GM12878 (cell line): ENCODE results near the gene CIAPIN1.

Experiments
- ATF3 ChIP-seq: IDR thresholded peaks from 2 replicates; pipeline ENCODE4 v1.6.1; 2011; ENCODE audit warnings: low read depth, mild to moderate bottlenecking, low read length, moderate library complexity, borderline replicate concordance; ENCODE audit errors: extremely low read depth
- EED ChIP-seq: sonication (generic); IDR thresholded peaks from 2 replicates; pipeline ENCODE4 v1.6.1; 2016; ENCODE audit warnings: antibody characterized with exemption, low read depth
- MAX ChIP-seq: IDR thresholded peaks from 2 replicates; pipeline ENCODE4 v1.6.1; 2012; ENCODE audit warnings: low read depth, low read length, improper control_type of control experiment
- NFIC ChIP-seq: IDR thresholded peaks from 2 replicates; pipeline ENCODE4 v1.6.1; 2012; ENCODE audit warnings: low read depth, mild to moderate bottlenecking, inconsistent platforms, low read length, moderate library complexity
- NFYB ChIP-seq: IDR thresholded peaks from 2 replicates; pipeline ENCODE4 v1.6.1; 2011; ENCODE audit warnings: low read depth, mild to moderate bottlenecking, low read length, improper control_type of control experiment, moderate library complexity; ENCODE audit not compliant: insufficient read depth
- NR2C2 ChIP-seq: IDR thresholded peaks from 2 replicates; pipeline ENCODE4 v1.6.1; 2011; ENCODE audit warnings: borderline replicate concordance, low read depth; ENCODE audit not compliant: control insufficient read depth, insufficient read length
- POLR2A ChIP-seq: IDR thresholded peaks from 2 replicates; pipeline ENCODE4 v1.6.1; 2011; ENCODE audit warnings: low read depth, mild to moderate bottlenecking, low read length
- WRNIP1 ChIP-seq: IDR thresholded peaks from 2 replicates; pipeline ENCODE4 v1.6.1; 2011; ENCODE audit warnings: low read depth, low read length, improper control_type of control experiment, borderline replicate concordance
- YY1 ChIP-seq: IDR thresholded peaks from 2 replicates; pipeline ENCODE4 v1.6.1; 2011; ENCODE audit warnings: low read depth, mild to moderate bottlenecking, low read length
- ZNF274 ChIP-seq: IDR thresholded peaks from one replicate; pipeline ENCODE4 v1.8.0; 2011; ENCODE audit not compliant: insufficient read length, insufficient read depth
- TF ChIP-seq, protein P1 (sequence below), 3 experiments: IDR thresholded peaks in 2 of 3; conservative IDR thresholded peaks in 1 of 3; 2 replicates each; pipeline ENCODE4 v1.5.1; 2011; ENCODE audit warnings: low read depth in 3 of 3, low read length in 3 of 3, mild to moderate bottlenecking in 3 of 3, control low read depth in 2 of 3, moderate library complexity in 2 of 3, inconsistent platforms in 1 of 3, mixed read lengths in 1 of 3; ENCODE audit not compliant: control insufficient read depth in 2 of 3, insufficient read depth in 1 of 3; ENCODE audit errors: extremely low read depth in 1 of 3

DNA sequence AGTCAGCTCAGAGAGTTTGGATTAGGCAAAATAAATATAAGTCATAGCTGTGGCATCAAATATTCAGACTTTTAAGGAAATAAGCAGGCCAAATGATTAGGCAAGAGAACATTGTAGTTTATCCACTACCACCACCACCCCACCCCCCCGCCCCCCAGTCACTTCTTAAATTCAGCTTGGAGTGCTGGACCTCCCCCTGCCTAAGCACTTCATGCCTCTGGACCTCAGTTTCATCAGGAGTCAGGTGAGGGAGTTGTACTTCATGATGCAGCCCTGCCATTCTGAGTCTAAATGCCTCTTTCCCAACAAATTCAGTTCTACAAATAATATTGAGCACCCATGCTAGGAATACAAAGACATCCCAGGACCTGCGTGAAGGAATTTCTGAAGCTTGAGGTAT, 17.3 kb upstream of the CIAPIN1 start:
- TF ChIP-seq NR2C2 (no peak), ZNF274 (no peak), POLR2A (no peak), NFIC (no peak), ATF3 (no peak), NFYB (no peak), MAX (no peak), EED (no peak), YY1 (no peak), WRNIP1 (no peak)
- TF ChIP-seq, protein P1, sequence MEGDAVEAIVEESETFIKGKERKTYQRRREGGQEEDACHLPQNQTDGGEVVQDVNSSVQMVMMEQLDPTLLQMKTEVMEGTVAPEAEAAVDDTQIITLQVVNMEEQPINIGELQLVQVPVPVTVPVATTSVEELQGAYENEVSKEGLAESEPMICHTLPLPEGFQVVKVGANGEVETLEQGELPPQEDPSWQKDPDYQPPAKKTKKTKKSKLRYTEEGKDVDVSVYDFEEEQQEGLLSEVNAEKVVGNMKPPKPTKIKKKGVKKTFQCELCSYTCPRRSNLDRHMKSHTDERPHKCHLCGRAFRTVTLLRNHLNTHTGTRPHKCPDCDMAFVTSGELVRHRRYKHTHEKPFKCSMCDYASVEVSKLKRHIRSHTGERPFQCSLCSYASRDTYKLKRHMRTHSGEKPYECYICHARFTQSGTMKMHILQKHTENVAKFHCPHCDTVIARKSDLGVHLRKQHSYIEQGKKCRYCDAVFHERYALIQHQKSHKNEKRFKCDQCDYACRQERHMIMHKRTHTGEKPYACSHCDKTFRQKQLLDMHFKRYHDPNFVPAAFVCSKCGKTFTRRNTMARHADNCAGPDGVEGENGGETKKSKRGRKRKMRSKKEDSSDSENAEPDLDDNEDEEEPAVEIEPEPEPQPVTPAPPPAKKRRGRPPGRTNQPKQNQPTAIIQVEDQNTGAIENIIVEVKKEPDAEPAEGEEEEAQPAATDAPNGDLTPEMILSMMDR (IDR thresholded peaks at IDR 0.05 in 2 of 3, conservative IDR thresholded peaks at IDR 0.05 in 1 of 3; ENCODE audit: control insufficient read depth in 2 of 3, extremely low read depth in 1 of 3, insufficient read depth in 1 of 3, low read depth in 3 of 3, low read length in 3 of 3): no peak
